Activated naive CD8-positive, alpha-beta T cell treated with anti-CD3 and anti-CD28 coated beads, Interleukin-2, amount 10 ng/mL, durations not matched to agents 7 days and 5 days (primary cell): ENCODE results near the gene SAMD14. TPM values are rescaled to one million over a fixed set of nuclear protein-coding genes. Genes with fewer than 3 reads are reported as not detected.

Experiments used
- ATAC-seq: fragments of 150-1000 bp; cut with Tn5 transposase; one replicate; pipeline ENCODE4 v1.10.0; 2021; ENCODE audit warnings: low read depth, moderate library complexity
- POLR2A ChIA-PET: fragments of 350-600 bp; sonication (Branson Sonifier 250); formaldehyde crosslinking; loops from one replicate; lab custom pipeline; 2021; ENCODE audit warnings: antibody characterized with exemption; lab: Charles Lee
- DNase-seq: peaks from one replicate; pipeline ENCODE4 v3.0.0; 2021
- H3K27ac Mint-ChIP-seq: one replicate; pipeline ENCODE4 v1.8.0; 2022; ENCODE audit warnings: mild to moderate bottlenecking, mixed read lengths
- H3K27me3 Mint-ChIP-seq: one replicate; pipeline ENCODE4 v1.8.0; 2022; ENCODE audit warnings: mild to moderate bottlenecking, moderate library complexity, mixed read lengths
- H3K36me3 Mint-ChIP-seq: one replicate; pipeline ENCODE4 v1.8.0; 2021; ENCODE audit warnings: mild to moderate bottlenecking, mixed read lengths
- H3K4me1 Mint-ChIP-seq: one replicate; pipeline ENCODE4 v1.8.0; 2021; ENCODE audit warnings: mixed read lengths
- H3K4me3 Mint-ChIP-seq: one replicate; pipeline ENCODE4 v1.8.0; 2022; ENCODE audit warnings: mild to moderate bottlenecking, moderate library complexity, mixed read lengths
- H3K9me3 Mint-ChIP-seq: one replicate; pipeline ENCODE4 v1.8.0; 2021; ENCODE audit warnings: mixed read lengths
- total RNA-seq, 2 experiments: library from RNA; stranded (reverse); gene quantifications; one replicate each; pipeline ENCODE4 v1.2.3, GENCODE V29; 2021

SAMD14 gene
- total RNA-seq, 2 experiments from 2014 or later: 0.11 to 0.19 TPM

DNA sequence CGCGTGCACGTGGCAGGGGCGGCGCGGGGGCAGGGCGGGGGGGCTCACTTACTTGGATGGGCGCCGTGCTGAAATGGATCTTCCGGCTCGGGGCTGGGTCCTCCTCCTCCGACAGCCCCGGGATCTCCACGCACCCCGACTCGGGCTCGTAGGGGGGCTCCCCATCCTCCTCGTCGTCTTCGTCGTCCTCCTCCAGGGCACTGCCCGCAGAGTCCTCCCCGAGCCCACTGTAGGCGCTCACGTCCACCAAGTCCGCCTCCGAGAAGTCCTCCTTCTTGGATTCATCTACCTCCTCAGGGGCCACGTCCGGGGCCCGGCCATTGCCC lies 19.1 kb upstream of the SAMD14 start:
- H3K27me3 Mint-ChIP-seq: no peaks in the 10 kb centered on the region
- H3K4me1 Mint-ChIP-seq: peaks cover 37% of the 10 kb centered on the region
- ATAC-seq: no peak
- no peak for DNase-seq
- no peaks in the 10 kb centered on the region for H3K9me3 Mint-ChIP-seq
- peak overlapping the region; percentile 98 for H3K4me3 Mint-ChIP-seq
- POLR2A ChIA-PET: interaction anchor here (1.3 to 3.7 kb wide), 4 partner anchors 9 to 14 kb away, joined by 3 to 27 read pairs (median 8); no protein-coding TSS in a partner anchor
- H3K36me3 Mint-ChIP-seq: peaks cover 25% of the 10 kb centered on the region
- peak overlapping the region; percentile 86 for H3K27ac Mint-ChIP-seq

DNA sequence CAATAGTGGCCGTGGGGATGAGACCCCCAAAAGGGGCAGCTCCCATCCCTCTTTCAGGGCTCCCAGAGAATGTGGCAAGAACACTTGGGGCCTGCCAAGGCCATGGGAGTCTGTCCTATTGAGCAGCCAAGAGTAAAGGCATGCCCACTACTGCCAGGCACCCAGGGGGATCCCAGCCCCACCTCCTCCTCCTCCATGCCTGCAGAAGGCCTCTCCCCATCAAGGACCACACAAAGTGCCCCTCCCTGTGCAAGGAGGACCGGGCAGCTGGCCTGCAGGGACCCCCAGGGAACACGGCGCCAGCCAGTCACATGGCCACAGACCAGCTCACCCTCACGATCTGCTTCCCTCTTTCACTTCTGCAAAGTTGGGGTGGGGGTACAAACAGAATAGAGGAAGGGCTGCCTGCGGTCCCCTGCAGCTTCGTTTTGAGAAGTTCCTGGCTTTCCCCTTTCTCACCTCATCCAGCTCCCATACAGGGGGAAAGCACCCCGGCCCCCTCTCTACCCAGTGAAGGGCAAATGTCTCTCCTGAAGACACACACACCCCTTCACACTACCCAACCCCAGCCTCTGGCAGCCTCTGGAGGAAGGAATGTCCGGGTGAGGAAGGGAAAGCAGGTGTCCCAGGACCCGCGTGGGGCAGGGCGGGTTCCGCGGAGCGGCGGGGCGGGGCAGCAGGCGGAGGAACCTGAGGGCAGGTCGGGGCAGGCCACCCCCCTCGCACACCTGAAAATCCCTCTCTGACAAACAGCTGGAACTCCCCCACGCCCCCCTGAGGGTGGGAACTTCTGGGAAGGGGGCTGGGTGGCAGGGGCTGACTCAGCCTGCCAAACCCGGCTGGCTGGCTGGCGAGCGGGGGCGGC lies 18.5 kb upstream of the SAMD14 start:
- peak overlapping the region; percentile 84 for H3K27ac Mint-ChIP-seq
- H3K4me3 Mint-ChIP-seq: peak overlapping the region; percentile 98
- DNase-seq (peak; percentile 65), ATAC-seq (no peak)
- POLR2A ChIA-PET: interaction anchor here (0.5 to 3.7 kb wide), 5 partner anchors 8 to 327 kb away, joined by 3 to 27 read pairs (median 4); no protein-coding TSS in a partner anchor
- H3K4me1 Mint-ChIP-seq: peaks cover 40% of the 10 kb centered on the region
- H3K27me3 Mint-ChIP-seq: no peaks in the 10 kb centered on the region
- peaks cover 27% of the 10 kb centered on the region for H3K36me3 Mint-ChIP-seq
- H3K9me3 Mint-ChIP-seq: no peaks in the 10 kb centered on the region

DNA sequence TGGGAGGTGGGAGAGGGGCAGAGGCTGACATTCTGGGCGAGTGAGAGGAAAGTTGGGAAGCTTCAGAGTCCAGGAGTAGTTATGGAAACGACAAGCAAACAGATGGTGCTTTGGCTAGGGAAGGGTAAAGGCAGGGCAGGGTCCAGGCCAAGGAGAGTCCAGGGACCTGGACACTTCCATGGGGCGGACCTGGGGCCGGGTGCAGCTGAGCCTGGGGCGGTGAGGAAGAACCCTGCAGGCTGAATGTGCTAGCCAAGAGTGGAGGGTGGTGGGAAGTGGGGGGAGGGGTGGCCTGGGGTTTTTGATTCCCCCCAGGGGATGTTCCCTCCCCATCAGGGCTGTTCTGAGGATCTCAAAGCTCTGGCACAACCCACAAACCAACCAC lies 17.9 kb upstream of the SAMD14 start:
- Mint-ChIP-seq H3K9me3 (no peaks in the 10 kb centered on the region), H3K4me3 (peak overlapping the region; percentile 98), H3K27me3 (no peaks in the 10 kb centered on the region), H3K4me1 (peaks cover 44% of the 10 kb centered on the region), H3K36me3 (peaks cover 29% of the 10 kb centered on the region), H3K27ac (peak overlapping the region; percentile 84)
- ATAC-seq: no peak
- DNase-seq: no peak
- POLR2A ChIA-PET: interaction anchor here (0.9 to 3.7 kb wide), 3 partner anchors 8 to 13 kb away, joined by 4 to 27 read pairs (median 5); no protein-coding TSS in a partner anchor

DNA sequence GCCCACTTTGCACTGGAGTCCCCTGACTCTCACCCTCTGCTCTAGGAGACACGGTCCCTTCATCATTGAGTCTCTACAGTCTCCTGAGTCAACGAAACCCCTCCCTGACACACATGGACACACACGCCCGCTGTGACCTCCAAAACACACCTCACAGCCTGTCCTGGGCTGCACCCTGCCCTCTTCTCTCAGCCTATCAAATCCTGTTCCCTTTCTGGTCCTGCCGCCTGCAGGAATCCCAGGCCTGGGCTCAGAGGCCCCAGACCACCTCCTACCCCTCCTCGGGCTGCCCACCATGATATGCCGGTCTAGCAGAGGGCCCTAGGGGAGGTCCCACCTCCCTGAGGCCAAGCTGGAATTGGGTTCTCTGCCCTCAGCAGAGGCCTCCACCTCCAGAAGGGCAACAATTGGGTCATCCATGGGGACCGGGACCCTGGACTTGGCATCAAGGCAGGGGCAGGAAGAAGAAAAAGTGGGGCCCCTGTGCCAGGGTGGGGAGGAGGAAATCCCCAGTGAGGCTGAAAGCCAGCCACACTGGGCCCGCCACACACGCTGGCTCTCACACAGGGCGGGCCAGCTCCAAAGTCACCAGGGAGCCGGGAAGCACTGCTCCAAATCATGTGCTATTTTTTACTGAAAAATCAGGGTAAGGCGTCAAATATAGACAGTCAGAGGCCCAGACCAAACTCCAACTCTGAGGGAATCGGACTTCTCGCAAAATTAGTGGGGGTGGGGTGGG lies 17.1 kb upstream of the SAMD14 start:
- H3K36me3 Mint-ChIP-seq: peaks cover 35% of the 10 kb centered on the region
- ATAC-seq (no peak), DNase-seq (no peak)
- H3K27ac Mint-ChIP-seq: peak overlapping the region; percentile 84
- H3K4me3 Mint-ChIP-seq: peak overlapping the region; percentile 98
- POLR2A ChIA-PET: interaction anchor here (0.5 to 3.7 kb wide), 5 partner anchors 7 to 782 kb away, joined by 3 to 27 read pairs (median 4); no protein-coding TSS in a partner anchor
- no peaks in the 10 kb centered on the region for H3K9me3 Mint-ChIP-seq
- no peaks in the 10 kb centered on the region for H3K27me3 Mint-ChIP-seq
- peaks cover 46% of the 10 kb centered on the region for H3K4me1 Mint-ChIP-seq

DNA sequence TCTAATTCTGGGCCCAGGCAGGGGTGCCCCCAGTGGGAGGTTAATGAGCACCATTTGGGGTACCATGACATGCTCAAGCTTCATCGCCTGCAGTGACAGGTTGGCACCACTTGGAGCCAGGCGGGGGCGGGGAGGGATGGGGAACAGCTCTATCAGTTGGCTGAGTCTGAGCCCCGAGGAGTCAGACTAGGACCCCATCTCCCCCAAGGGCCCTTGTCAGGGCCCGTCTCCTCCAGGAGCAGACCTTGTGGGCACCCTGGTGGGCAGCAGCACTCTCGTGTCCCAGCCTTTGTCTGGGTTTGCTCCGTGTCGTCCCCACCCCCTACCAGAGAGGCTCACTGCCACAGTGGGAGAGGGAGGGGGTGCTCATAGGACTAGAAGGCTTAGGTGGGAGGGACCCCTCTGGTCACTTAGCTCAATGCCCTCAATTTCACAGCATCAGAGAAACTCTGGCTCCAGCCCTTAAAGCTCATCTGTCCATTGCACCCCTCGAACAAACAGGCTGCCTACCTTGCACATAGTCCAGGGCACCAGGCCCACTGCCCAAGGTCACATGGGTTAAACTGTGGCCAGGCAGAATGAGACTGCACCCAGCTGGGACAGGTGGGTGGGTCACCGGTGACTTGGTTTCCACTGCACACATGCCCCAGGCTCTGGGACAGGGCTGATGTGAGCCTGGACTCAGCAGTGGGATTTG lies 16.4 kb upstream of the SAMD14 start:
- Mint-ChIP-seq H3K4me3 (peak overlapping the region; percentile 98), H3K9me3 (no peaks in the 10 kb centered on the region), H3K36me3 (peaks cover 39% of the 10 kb centered on the region), H3K27me3 (no peaks in the 10 kb centered on the region), H3K4me1 (peaks cover 50% of the 10 kb centered on the region), H3K27ac (peak overlapping the region; percentile 84)
- no peak for DNase-seq
- ATAC-seq: no peak
- POLR2A ChIA-PET: interaction anchor here (1.2 to 1.4 kb wide), 2 partner anchors 10 to 15 kb away, joined by 4 to 6 read pairs; no protein-coding TSS in a partner anchor

DNA sequence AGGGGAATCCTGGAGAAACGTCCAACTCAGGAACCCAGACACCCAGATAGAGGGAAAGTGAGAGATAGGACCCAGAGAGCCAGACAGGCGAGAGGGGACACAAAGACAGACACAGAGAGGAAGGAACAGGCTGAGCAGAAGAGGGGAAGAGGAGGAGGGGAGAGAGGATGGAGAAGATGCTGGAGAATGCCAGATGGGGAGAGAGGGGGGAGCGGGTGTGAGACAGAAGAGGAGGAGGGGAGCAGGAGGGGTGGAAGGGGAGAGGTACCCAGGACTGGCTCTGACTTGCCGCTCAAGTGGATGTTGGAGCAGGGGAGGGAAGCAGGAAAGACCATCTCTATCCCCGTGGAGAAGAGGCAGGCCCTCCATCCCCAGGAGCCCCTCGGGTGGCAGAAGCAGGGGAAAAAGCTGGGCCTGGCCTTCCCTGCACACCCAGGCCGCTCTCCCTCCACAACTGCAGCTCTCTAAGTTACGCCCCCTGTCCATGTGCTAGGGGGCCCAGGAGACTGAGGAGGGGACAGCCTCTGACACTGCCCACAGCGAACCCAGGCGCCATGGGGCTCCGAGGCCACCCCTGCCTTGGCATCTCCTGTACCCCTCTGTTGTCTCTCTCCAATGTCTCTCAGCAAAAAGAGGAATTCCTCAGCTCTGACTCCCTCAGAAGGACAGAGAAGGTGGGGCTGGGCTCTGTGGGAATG lies 15.7 kb upstream of the SAMD14 start:
- DNase-seq (no peak), ATAC-seq (no peak)
- Mint-ChIP-seq H3K27ac (peak overlapping the region; percentile 70), H3K36me3 (peaks cover 44% of the 10 kb centered on the region), H3K4me1 (peaks cover 57% of the 10 kb centered on the region), H3K27me3 (no peaks in the 10 kb centered on the region), H3K4me3 (peak overlapping the region; percentile 72), H3K9me3 (no peaks in the 10 kb centered on the region)
- POLR2A ChIA-PET: interaction anchor here (1.4 kb wide), 1 partner anchor 9 kb away, joined by 4 read pairs; no protein-coding TSS in a partner anchor

DNA sequence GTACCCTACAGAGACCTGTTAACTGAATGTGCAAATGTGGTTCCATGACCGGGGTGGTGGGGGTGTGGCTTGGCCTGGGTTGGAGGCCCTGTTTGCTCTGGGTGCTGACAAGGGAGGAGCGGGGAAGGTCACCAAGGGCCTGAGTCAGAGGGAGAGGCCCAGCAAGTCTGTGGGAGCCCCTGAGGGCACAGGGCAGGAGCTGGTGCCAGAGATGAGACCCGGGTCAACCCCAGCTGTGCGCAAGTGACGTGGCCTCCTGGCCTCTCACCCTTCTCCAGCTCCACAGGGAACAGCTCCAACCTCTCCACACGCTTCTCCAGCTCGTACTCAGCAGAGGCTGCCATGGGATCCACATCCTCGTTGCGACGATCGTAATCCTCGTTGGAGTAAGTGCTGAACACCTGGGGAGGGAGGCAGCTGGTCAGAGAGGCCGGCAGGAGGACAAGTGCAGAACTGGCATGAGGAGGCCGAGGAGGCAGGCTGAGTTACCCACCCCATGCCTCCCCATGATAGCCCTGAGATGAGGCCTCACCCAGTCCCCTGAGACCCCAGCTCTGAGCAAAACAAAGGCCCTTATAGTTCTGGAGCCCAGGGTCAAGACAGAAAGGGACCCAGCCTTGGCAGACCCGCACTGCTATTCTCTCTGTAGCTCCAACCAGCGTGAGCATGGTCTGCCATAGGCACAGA lies 15.0 kb upstream of the SAMD14 start:
- Mint-ChIP-seq H3K36me3 (peaks cover 46% of the 10 kb centered on the region), H3K4me3 (peak overlapping the region; percentile 72), H3K4me1 (peaks cover 64% of the 10 kb centered on the region), H3K27me3 (no peaks in the 10 kb centered on the region), H3K9me3 (no peaks in the 10 kb centered on the region), H3K27ac (peak overlapping the region; percentile 81)
- ATAC-seq (no peak), DNase-seq (no peak)
- POLR2A ChIA-PET: no interaction called here

DNA sequence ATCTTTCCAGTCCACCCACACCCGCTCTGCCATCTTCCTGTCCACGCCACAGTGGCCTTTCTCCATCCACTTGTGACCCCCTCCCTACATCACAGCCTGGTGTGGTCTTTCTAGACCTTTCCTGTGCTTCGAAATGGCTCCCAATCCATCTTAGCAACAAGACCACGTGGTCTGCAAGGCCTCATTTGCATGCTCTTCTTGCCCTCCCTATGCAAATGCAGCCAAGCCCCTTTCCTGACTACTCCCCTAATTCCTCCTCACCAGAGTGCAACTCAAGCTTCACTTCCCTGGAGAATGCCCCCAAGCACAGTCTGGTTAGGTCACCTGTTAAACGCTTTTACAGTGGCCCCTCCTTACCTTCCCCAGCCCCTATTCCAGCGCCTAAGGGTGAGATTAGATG lies 14.4 kb upstream of the SAMD14 start:
- Mint-ChIP-seq H3K4me1 (peaks cover 70% of the 10 kb centered on the region), H3K36me3 (peaks cover 51% of the 10 kb centered on the region), H3K27me3 (no peaks in the 10 kb centered on the region), H3K4me3 (no peak overlapping the region), H3K9me3 (no peaks in the 10 kb centered on the region), H3K27ac (peak overlapping the region; percentile 81)
- no peak for DNase-seq
- no peak for ATAC-seq
- POLR2A ChIA-PET: no interaction called here

DNA sequence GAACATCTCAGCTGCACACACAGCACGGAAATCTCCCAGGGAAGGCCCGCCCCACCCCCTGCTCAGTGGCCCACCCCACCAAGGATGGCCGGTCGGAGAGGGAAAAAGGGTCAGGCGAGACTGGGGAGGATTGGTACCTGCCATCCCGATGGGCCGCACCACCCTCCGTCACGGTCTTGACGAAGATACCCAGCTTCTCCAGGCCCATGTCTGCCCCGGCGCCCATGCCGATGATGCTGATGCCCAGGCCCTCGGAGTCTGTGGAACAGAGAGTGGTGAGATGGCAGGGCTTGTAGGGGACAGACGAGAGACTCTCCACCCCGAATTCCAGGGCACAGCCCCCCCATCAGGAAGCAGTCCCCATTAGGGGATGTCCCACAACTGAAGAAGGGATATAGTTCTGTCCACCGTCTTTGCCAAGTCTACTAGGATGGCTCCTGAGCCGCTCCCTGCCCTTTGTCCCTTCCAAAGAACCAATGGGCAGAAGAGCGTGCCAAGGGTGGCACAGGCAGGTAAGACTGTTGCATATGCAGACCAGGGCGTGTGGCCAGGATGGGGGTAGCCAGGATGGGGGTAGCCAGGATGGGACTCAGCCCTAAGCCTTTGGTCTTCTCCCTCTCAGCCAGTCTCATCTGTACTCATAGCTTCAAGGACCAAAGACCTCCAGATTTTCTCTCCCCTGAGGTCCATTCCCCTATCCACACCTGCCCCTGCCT lies 13.7 kb upstream of the SAMD14 start:
- ATAC-seq (no peak), DNase-seq (no peak)
- H3K4me3 Mint-ChIP-seq: no peak overlapping the region
- H3K9me3 Mint-ChIP-seq: no peaks in the 10 kb centered on the region
- H3K36me3 Mint-ChIP-seq: peaks cover 51% of the 10 kb centered on the region
- H3K27me3 Mint-ChIP-seq: no peaks in the 10 kb centered on the region
- peaks cover 70% of the 10 kb centered on the region for H3K4me1 Mint-ChIP-seq
- H3K27ac Mint-ChIP-seq: peak overlapping the region; percentile 81
- POLR2A ChIA-PET: interaction anchor here (1.0 to 1.1 kb wide), 2 partner anchors 8 to 17 kb away, joined by 3 to 4 read pairs; no protein-coding TSS in a partner anchor

DNA sequence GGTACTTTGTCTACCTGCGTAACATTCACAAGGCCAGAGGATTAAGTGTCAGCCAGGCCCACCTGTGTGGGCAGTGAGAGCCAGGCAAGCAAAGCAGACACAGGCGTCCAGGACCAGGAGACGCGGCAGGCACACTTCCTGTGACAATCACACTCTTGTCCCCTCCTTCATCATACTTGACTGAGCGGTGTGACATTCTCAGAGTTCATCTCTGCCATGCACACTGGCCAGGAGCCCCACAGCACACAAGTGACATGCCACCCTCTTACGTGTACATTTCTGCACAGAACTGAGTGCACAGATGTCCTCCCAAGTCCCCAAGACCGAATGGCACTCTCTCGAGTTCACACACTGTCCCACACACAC lies 11.8 kb upstream of the SAMD14 start:
- ATAC-seq (peak; percentile 33), DNase-seq (no peak)
- no peaks in the 10 kb centered on the region for H3K9me3 Mint-ChIP-seq
- H3K4me3 Mint-ChIP-seq: peak overlapping the region; percentile 76
- peak overlapping the region; percentile 89 for H3K27ac Mint-ChIP-seq
- peaks cover 66% of the 10 kb centered on the region for H3K4me1 Mint-ChIP-seq
- peaks cover 56% of the 10 kb centered on the region for H3K36me3 Mint-ChIP-seq
- no peaks in the 10 kb centered on the region for H3K27me3 Mint-ChIP-seq
- POLR2A ChIA-PET: interaction anchor here (2.8 to 3.5 kb wide), 3 partner anchors 7 to 20 kb away, joined by 14 to 27 read pairs (median 20); partner anchors contain the start of gene PPP1R9B

DNA sequence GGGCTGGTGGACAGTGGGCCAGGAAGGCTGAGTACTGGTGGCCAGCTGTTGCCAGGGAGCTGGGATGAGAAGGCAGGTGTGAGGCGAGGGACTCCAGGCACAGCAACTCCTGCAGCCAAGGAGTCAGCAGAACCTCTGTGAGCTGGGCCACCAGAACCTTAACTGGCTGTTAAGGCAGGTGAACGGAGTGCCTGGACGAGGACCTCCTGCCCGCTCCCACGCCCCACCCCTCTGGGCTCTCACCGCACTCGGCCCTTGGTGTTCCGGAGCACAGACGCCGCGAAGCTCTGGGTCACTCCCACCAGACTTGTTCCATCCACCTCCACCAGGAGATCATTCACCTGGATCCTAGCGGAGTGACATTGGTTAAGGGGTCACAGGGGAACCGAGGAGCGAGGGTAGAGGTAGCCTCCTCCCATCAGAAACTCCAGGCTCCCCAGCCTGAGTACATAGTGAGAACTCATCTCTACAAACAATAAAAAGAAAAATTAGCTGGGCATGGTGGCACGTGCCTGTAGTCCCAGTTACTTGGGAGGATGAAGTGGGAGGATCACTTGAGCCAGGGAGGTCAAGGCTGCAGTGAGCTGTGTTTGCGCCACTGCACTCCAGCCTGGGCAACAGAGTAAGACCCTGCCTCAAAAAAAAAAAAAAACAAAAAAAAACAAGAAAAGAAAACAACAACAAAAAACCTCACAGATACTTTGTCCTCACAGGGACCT lies 11.2 kb upstream of the SAMD14 start:
- Mint-ChIP-seq H3K9me3 (no peaks in the 10 kb centered on the region), H3K4me1 (peaks cover 63% of the 10 kb centered on the region), H3K36me3 (peaks cover 61% of the 10 kb centered on the region), H3K27me3 (no peaks in the 10 kb centered on the region), H3K27ac (peak overlapping the region; percentile 89), H3K4me3 (peak overlapping the region; percentile 76)
- POLR2A ChIA-PET: interaction anchor here (1.0 to 3.5 kb wide), 5 partner anchors 8 to 20 kb away, joined by 3 to 27 read pairs (median 14); partner anchors contain the start of genes PPP1R9B and SAMD14
- ATAC-seq (no peak), DNase-seq (no peak)
